MM.1S (cell line): ENCODE results near the gene RAB37.

ENCODE experiments used
- DNase-seq: peaks from one replicate; pipeline ENCODE4 v3.0.0-alpha.2; 2015
- H2AFZ ChIP-seq: fragments of 300-600 bp; sonication (generic); 2 replicates; pipeline ENCODE4 v1.6.0; 2016; ENCODE audit warnings: antibody characterized with exemption, low read length
- H3F3A ChIP-seq: fragments of 300-600 bp; sonication (generic); 2 replicates; pipeline ENCODE4 v1.6.1; 2016; ENCODE audit warnings: mild to moderate bottlenecking, antibody characterized with exemption, low read length, moderate library complexity, mixed read lengths; ENCODE audit not compliant: insufficient read depth
- H3K27ac ChIP-seq: fragments of 300-600 bp; sonication (generic); 2 replicates; pipeline ENCODE4 v1.5.1; 2016; ENCODE audit warnings: mild to moderate bottlenecking, low read length
- H3K27me3 ChIP-seq: fragments of 300-600 bp; sonication (generic); replicated peaks from 2 replicates; pipeline ENCODE4 v1.6.0; 2016; ENCODE audit warnings: low read length; ENCODE audit not compliant: insufficient read depth
- H3K36me3 ChIP-seq: fragments of 300-600 bp; sonication (generic); replicated peaks from 2 replicates; pipeline ENCODE4 v1.6.1; 2016; ENCODE audit warnings: mild to moderate bottlenecking, low read length, mixed read lengths; ENCODE audit not compliant: insufficient read depth
- H3K4me1 ChIP-seq: fragments of 300-600 bp; sonication (generic); 2 replicates; pipeline ENCODE4 v1.6.1; 2016; ENCODE audit warnings: low read length, mixed read lengths
- H3K4me2 ChIP-seq: fragments of 300-600 bp; sonication (generic); 2 replicates; pipeline ENCODE4 v1.6.0; 2016; ENCODE audit warnings: low read depth, low read length
- H3K4me3 ChIP-seq: fragments of 300-600 bp; sonication (generic); 2 replicates; pipeline ENCODE4 v1.5.1; 2016; ENCODE audit warnings: low read length, mixed read lengths
- H3K79me2 ChIP-seq: fragments of 300-600 bp; sonication (generic); 2 replicates; pipeline ENCODE4 v1.6.1; 2016; ENCODE audit warnings: mixed run types, low read length, mixed read lengths
- H3K9ac ChIP-seq: fragments of 300-600 bp; sonication (generic); 2 replicates; pipeline ENCODE4 v1.6.1; 2016; ENCODE audit warnings: low read length, mixed read lengths
- H3K9me2 ChIP-seq: fragments of 300-600 bp; sonication (generic); replicated peaks from 2 replicates; pipeline ENCODE4 v1.6.1; 2016; ENCODE audit warnings: mild to moderate bottlenecking, low read length, mixed read lengths; ENCODE audit not compliant: insufficient read depth
- H3K9me3 ChIP-seq: fragments of 300-600 bp; sonication (generic); replicated peaks from 2 replicates; pipeline ENCODE4 v1.6.1; 2016; ENCODE audit warnings: mild to moderate bottlenecking, low read length, mixed read lengths; ENCODE audit not compliant: insufficient read depth
- H4K20me1 ChIP-seq: fragments of 300-600 bp; sonication (generic); 2 replicates; pipeline ENCODE4 v1.6.1; 2016; ENCODE audit warnings: mild to moderate bottlenecking, low read length, moderate library complexity, mixed read lengths; ENCODE audit not compliant: insufficient read depth
- EZH2 ChIP-seq: fragments of 300-600 bp; sonication (generic); optimal IDR thresholded peaks from 2 replicates; pipeline ENCODE3; 2017; ENCODE audit warnings: low read depth, mild to moderate bottlenecking, antibody characterized with exemption, low read length, mixed read lengths
- EZH2phosphoT487 ChIP-seq: fragments of 300-600 bp; sonication (generic); IDR thresholded peaks from 2 replicates; pipeline ENCODE4 v1.6.1; 2018; ENCODE audit warnings: antibody characterized with exemption, low read length
- TF ChIP-seq, protein P1 (sequence below): fragments of 300-600 bp; sonication (generic); IDR thresholded peaks from 2 replicates; pipeline ENCODE4 v1.5.1; 2016; ENCODE audit warnings: antibody characterized with exemption, low read length, mixed read lengths

The RAB37 gene

DNA sequence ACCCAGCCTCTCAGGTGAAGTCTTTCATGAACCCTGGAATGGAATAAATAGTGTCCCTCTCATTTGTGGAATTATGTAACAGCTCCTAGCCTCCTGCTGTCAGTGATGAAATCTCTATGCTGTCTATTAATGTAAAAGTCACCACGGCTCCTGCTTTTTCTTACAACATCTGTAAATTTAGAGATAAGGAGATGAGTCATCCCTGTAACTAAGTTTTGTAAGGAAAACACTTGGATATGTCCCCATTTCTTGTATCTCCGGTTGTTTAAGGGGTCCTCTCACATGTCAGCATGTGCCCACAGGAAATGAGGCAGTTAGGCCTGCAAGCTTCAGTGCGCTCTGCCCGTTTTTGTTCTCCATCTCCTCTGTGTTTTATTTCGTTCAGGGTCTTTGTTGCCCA, 41.9 kb downstream of the RAB37 start:
- H3K4me2 ChIP-seq: no peak overlapping the region
- no peak for DNase-seq
- H3K79me2 ChIP-seq: peaks cover 65% of the 10 kb centered on the region
- H4K20me1 ChIP-seq: no peaks in the 10 kb centered on the region
- TF ChIP-seq EZH2: no peak
- TF ChIP-seq, protein P1, sequence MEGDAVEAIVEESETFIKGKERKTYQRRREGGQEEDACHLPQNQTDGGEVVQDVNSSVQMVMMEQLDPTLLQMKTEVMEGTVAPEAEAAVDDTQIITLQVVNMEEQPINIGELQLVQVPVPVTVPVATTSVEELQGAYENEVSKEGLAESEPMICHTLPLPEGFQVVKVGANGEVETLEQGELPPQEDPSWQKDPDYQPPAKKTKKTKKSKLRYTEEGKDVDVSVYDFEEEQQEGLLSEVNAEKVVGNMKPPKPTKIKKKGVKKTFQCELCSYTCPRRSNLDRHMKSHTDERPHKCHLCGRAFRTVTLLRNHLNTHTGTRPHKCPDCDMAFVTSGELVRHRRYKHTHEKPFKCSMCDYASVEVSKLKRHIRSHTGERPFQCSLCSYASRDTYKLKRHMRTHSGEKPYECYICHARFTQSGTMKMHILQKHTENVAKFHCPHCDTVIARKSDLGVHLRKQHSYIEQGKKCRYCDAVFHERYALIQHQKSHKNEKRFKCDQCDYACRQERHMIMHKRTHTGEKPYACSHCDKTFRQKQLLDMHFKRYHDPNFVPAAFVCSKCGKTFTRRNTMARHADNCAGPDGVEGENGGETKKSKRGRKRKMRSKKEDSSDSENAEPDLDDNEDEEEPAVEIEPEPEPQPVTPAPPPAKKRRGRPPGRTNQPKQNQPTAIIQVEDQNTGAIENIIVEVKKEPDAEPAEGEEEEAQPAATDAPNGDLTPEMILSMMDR: no peak
- no peak for TF ChIP-seq EZH2phosphoT487
- H3K4me3 ChIP-seq: no peak overlapping the region
- H3K9ac ChIP-seq: no peak overlapping the region
- H3F3A ChIP-seq: peaks cover 12% of the 10 kb centered on the region
- no peaks in the 10 kb centered on the region for H3K36me3 ChIP-seq
- H2AFZ ChIP-seq: no peak overlapping the region
- no peak overlapping the region for H3K27ac ChIP-seq
- no peaks in the 10 kb centered on the region for H3K9me3 ChIP-seq
- H3K9me2 ChIP-seq: no peaks in the 10 kb centered on the region
- H3K4me1 ChIP-seq: peaks cover 14% of the 10 kb centered on the region
- H3K27me3 ChIP-seq: no peaks in the 10 kb centered on the region

DNA sequence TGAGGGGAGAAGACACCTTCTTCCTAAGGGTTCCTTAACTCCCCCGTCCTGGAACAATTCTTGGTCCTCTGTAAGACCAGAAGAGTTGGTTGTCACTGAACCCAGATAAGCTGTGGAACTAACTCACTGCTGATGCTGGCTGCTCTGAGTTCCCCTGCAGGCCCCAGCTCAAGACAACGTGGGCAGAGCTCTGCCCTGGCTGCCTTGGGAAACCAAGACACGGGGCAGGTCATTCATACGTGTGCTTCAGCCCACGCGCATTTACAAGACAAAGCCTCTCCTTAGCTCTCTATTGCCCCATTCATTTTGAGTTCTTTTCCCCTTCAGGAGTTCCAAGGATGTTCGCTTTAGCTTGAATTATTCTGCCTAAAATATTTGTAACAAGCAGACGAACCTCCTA, 42.4 kb downstream of the RAB37 start:
- Histone ChIP-seq H3K4me1 (peaks cover 20% of the 10 kb centered on the region), H3K9ac (no peak overlapping the region), H3K27ac (no peak overlapping the region), H3F3A (peaks cover 18% of the 10 kb centered on the region), H3K9me3 (no peaks in the 10 kb centered on the region), H3K4me3 (no peak overlapping the region), H3K9me2 (no peaks in the 10 kb centered on the region), H4K20me1 (no peaks in the 10 kb centered on the region), H2AFZ (no peak overlapping the region), H3K79me2 (peaks cover 63% of the 10 kb centered on the region), H3K27me3 (no peaks in the 10 kb centered on the region), H3K36me3 (no peaks in the 10 kb centered on the region), H3K4me2 (no peak overlapping the region)
- DNase-seq: no peak
- TF ChIP-seq EZH2 (no peak), EZH2phosphoT487 (no peak)
- TF ChIP-seq, protein P1: no peak

DNA sequence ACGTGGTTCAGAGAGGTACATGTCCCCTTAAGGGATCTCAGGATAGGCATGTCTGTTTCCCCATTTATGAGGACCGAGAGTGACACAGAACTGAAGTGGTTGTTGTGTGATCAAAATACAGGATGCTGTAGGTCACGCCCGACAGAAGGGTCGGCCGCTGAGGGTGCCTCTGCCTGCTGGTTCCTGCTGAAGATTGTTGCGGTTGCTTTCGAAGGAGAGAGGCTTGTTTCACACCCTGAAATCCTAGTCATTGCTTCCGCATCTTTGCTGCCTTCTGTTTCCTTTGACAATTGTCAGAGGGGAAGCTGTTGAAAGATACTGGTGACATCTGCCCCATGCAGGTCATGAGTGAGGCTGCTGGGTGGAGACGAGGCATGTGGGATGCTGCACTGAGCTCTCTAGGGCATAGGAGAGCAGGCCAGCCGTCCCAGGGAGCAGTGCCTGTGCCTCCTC, 42.9 kb downstream of the RAB37 start:
- DNase-seq: no peak
- no peaks in the 10 kb centered on the region for H3K9me3 ChIP-seq
- peaks cover 22% of the 10 kb centered on the region for H3F3A ChIP-seq
- no peaks in the 10 kb centered on the region for H3K9me2 ChIP-seq
- no peaks in the 10 kb centered on the region for H3K27me3 ChIP-seq
- H4K20me1 ChIP-seq: no peaks in the 10 kb centered on the region
- no peak for TF ChIP-seq EZH2phosphoT487
- TF ChIP-seq, protein P1: no peak
- no peak for TF ChIP-seq EZH2
- no peak overlapping the region for H3K27ac ChIP-seq
- H3K4me3 ChIP-seq: no peak overlapping the region
- H3K4me2 ChIP-seq: no peak overlapping the region
- H2AFZ ChIP-seq: no peak overlapping the region
- peaks cover 60% of the 10 kb centered on the region for H3K79me2 ChIP-seq
- H3K4me1 ChIP-seq: peaks cover 25% of the 10 kb centered on the region
- no peak overlapping the region for H3K9ac ChIP-seq
- H3K36me3 ChIP-seq: no peaks in the 10 kb centered on the region
